IMR-90 (cell line): ENCODE measurements around the gene SPOUT1. TPM values are rescaled to one million over a fixed set of nuclear protein-coding genes. Genes with fewer than 3 reads are reported as not detected.
A peak's percentile ranks its signal among the peaks of the same experiment; 100 is the strongest.

Experiments used
- ATAC-seq: fragments of 200-7000 bp; cut with Tn5 transposase; 2 replicates; pipeline ENCODE4 v1.9.1; 2020; ENCODE audit warnings: low read depth, mild to moderate bottlenecking, moderate library complexity
- BruUV-seq: library from RNA; stranded (reverse); fragments of 400-500 nt; replicated peaks from 2 replicates; lab custom pipeline; 2021; lab: Mats Ljungman, UMichigan
- CTCF ChIA-PET: fragments of 300-600 bp; formaldehyde crosslinking; extraction: SDS; loops from one replicate; lab custom pipeline; 2021; ENCODE audit warnings: antibody characterized with exemption; lab: Yijun Ruan, JAX
- POLR2A ChIA-PET: fragments of 300-600 bp; sonication (Branson Sonifier 250); formaldehyde crosslinking; loops from one replicate; lab custom pipeline; 2022; ENCODE audit warnings: antibody characterized with exemption; ENCODE audit not compliant: unreplicated experiment; lab: Charles Lee
- DNase-seq: peaks from one replicate; pipeline ENCODE4 v3.0.0; 2013
- H2AFZ ChIP-seq: replicated peaks from 2 replicates; pipeline ENCODE3; 2013; ENCODE audit warnings: low read length, mild to moderate bottlenecking; ENCODE audit not compliant: poor library complexity
- H2AK5ac ChIP-seq: 2 replicates; pipeline ENCODE4 v1.6.1; 2013; ENCODE audit warnings: low read depth, low read length, inconsistent platforms
- H2AK9ac ChIP-seq: replicated peaks from 2 replicates; pipeline ENCODE3; 2013; ENCODE audit warnings: mild to moderate bottlenecking, low read depth, low read length, moderate library complexity; ENCODE audit not compliant: poor library complexity
- H2BK120ac ChIP-seq: 2 replicates; pipeline ENCODE4 v1.6.1; 2013; ENCODE audit warnings: low read depth, low read length, inconsistent platforms
- H2BK15ac ChIP-seq: 3 replicates; pipeline ENCODE4 v1.6.1; 2013; ENCODE audit warnings: low read depth, low read length, inconsistent platforms
- H2BK20ac ChIP-seq: 2 replicates; pipeline ENCODE4 v1.6.1; 2013; ENCODE audit warnings: low read depth, mild to moderate bottlenecking, inconsistent platforms, low read length, moderate library complexity
- H2BK5ac ChIP-seq: 2 replicates; pipeline ENCODE4 v1.6.1; 2013; ENCODE audit warnings: mild to moderate bottlenecking, low read depth, low read length, inconsistent platforms; ENCODE audit not compliant: poor library complexity, severe bottlenecking
- H3K14ac ChIP-seq: replicated peaks from 2 replicates; pipeline ENCODE4 v1.6.1; 2013; ENCODE audit warnings: low read depth, low read length, inconsistent platforms
- H3K18ac ChIP-seq: 2 replicates; pipeline ENCODE4 v1.6.1; 2013; ENCODE audit warnings: low read depth, low read length, control low read depth
- H3K23ac ChIP-seq: 2 replicates; pipeline ENCODE4 v1.6.1; 2013; ENCODE audit warnings: low read depth, low read length, inconsistent platforms
- H3K27ac ChIP-seq: 2 replicates; pipeline ENCODE4 v1.5.1; 2013; ENCODE audit warnings: mild to moderate bottlenecking, control low read depth, low read length; ENCODE audit not compliant: insufficient read depth
- H3K27me3 ChIP-seq: 2 replicates; pipeline ENCODE4 v1.6.1; 2013; ENCODE audit warnings: low read length; ENCODE audit not compliant: control insufficient read depth, insufficient read depth
- H3K36me3 ChIP-seq: 2 replicates; pipeline ENCODE4 v1.6.1; 2013; ENCODE audit warnings: low read length, mixed read lengths; ENCODE audit not compliant: control insufficient read depth, insufficient read depth
- H3K4ac ChIP-seq: 2 replicates; pipeline ENCODE4 v1.6.1; 2013; ENCODE audit warnings: low read depth, low read length, inconsistent platforms
- H3K4me1 ChIP-seq: 2 replicates; pipeline ENCODE4 v1.6.1; 2013; ENCODE audit warnings: low read length, mixed read lengths; ENCODE audit not compliant: control insufficient read depth, insufficient read depth
- H3K4me2 ChIP-seq: 2 replicates; pipeline ENCODE4 v1.6.1; 2013; ENCODE audit warnings: low read depth, mild to moderate bottlenecking, control low read depth, low read length, moderate library complexity
- H3K4me3 ChIP-seq: 2 replicates; pipeline ENCODE4 v1.5.1; 2013; ENCODE audit warnings: low read depth, mild to moderate bottlenecking, control low read depth, low read length, moderate library complexity; ENCODE audit not compliant: insufficient read depth
- H3K56ac ChIP-seq: 2 replicates; pipeline ENCODE4 v1.6.1; 2013; ENCODE audit warnings: low read length, inconsistent platforms; ENCODE audit not compliant: insufficient read depth; ENCODE audit errors: extremely low read depth
- H3K79me1 ChIP-seq, 2 experiments: 2 replicates each; pipeline ENCODE4 v1.6.1; 2013; ENCODE audit warnings: low read length in 2 of 2, inconsistent platforms in 1 of 2, low read depth in 1 of 2
- H3K9ac ChIP-seq: 2 replicates; pipeline ENCODE4 v1.6.1; 2013; ENCODE audit warnings: low read depth, low read length, control low read depth
- H3K9me1 ChIP-seq: 2 replicates; pipeline ENCODE4 v1.6.1; 2013; ENCODE audit warnings: low read length, inconsistent platforms; ENCODE audit not compliant: insufficient read depth
- H3K9me3 ChIP-seq: 2 replicates; pipeline ENCODE4 v1.6.1; 2013; ENCODE audit warnings: low read length; ENCODE audit not compliant: control insufficient read depth, insufficient read depth
- H4K20me1 ChIP-seq: 2 replicates; pipeline ENCODE4 v1.6.1; 2013; ENCODE audit warnings: low read length, inconsistent platforms; ENCODE audit not compliant: insufficient read depth
- H4K5ac ChIP-seq: 2 replicates; pipeline ENCODE4 v1.6.1; 2013; ENCODE audit warnings: mild to moderate bottlenecking, low read depth, low read length, control low read depth
- H4K8ac ChIP-seq, 2 experiments: 2 replicates each; pipeline ENCODE4 v1.6.1; 2013; ENCODE audit warnings: low read depth in 2 of 2, low read length in 2 of 2, control low read depth in 1 of 2, inconsistent platforms in 1 of 2
- H4K91ac ChIP-seq: 2 replicates; pipeline ENCODE4 v1.6.1; 2013; ENCODE audit warnings: low read depth, low read length, inconsistent platforms; ENCODE audit not compliant: insufficient read depth
- WGBS, 2 experiments: methylation state at CpG; one replicate each; pipeline versions ENCODE4 v1.1.5 to v1.1.7; 2013; ENCODE audit warnings: missing lambda C conversion rate in 2 of 2; ENCODE audit not compliant: insufficient read length in 1 of 2; ENCODE audit errors: extremely low coverage in 2 of 2; 5-methylcytosine and 5-hydroxymethylcytosine counted together
- dilution Hi-C: fragments of 300-500 bp; cut with HindIII; formaldehyde crosslinking; loops from one replicate; pipeline ENCODE4 v1.14.3; 2018; ENCODE audit warnings: low sequenced_read_pairs; ENCODE audit not compliant: unreplicated experiment
- in situ Hi-C: fragments of 300-500 bp; cut with MboI; formaldehyde crosslinking; loops from 3 replicates; pipeline ENCODE4 v1.14.3; 2019; ENCODE audit warnings: low sequenced_read_pairs, inconsistent platforms, mixed read lengths
- intact Hi-C: fragments of 100-400 bp; cut with micrococcal nuclease; formaldehyde crosslinking; loops from 2 replicates; pipeline ENCODE4 v1.10.0; 2022
- polyA plus RNA-seq, 3 experiments: library from polyadenylated mRNA; depleted of rRNA; stranded (reverse); fragments of >200 nt; gene quantifications; 2 replicates each; pipeline ENCODE4 v1.2.3, GENCODE V29; 2012; ENCODE audit warnings: low replicate concordance in 1 of 3
- total RNA-seq: library from RNA; depleted of rRNA; stranded (reverse); fragments of >200 nt; gene quantifications from 2 replicates; pipeline ENCODE4 v1.2.3, GENCODE V29; 2012
- TF ChIP-seq, protein P1 (sequence below): fragments of 150-350 bp; IDR thresholded peaks from 2 replicates; pipeline ENCODE4 v1.6.1; 2017; ENCODE audit warnings: mild to moderate bottlenecking, antibody characterized with exemption, low read length, low read depth

The SPOUT1 gene
- total and polyA plus RNA-seq, 2 of the 4 experiments (the other 2 are of a cell fraction), result 17.9 to 27.8 TPM

DNA sequence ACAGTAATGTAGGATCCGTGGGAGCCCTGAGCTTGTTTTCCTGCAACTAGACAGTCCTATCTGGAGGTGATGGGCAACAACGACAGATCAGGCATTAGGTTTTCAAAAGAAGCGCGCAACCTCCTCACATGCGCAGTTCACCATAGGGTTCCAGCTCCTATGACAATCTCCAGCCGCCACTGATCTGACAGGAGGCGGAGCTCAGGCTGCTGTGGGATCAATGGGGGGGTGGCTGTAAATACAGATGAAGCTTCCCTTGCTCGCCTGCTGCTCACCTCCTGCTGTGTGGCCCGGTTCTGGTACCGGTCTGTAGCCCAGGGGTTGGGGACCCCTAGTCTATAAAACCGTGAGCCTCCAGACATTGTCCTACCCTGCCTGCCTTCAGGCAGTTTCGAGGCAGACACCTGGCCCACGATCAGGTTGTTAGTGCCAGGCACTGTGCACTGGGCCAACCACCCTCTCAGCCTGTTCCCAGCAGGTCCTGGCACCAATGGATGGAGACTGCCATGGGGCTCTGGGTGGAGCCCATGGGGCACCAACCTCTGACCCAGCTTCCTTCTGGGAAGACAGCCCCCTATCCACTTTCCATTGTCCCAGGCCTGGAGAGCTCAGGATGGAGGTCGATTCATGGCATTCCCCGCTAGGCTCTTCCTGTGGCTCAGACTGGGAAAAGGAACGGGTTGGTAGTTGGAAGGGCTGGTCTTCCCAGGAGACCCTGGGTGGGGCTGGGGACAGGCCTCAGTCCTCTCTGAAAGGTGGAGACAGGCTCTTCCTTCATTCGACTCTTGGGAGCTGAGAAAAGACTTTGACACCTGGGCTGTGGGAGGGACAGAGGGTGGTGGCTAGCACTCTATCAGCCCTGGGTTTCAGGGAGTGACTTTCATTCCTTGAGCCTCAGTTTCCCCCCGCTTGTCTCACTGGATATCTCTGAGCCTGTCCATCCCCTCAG lies 9.6 kb downstream of the SPOUT1 start:
- CTCF ChIA-PET, result no interaction called here
- no peak overlapping the region for H3K4me3 ChIP-seq

More for the DNA sequence above, 9.6 kb downstream of the SPOUT1 start:
- peak overlapping the region; percentile 58 for H2AFZ ChIP-seq
- intact Hi-C loops (no loop called here), dilution Hi-C loops (no loop called here), in situ Hi-C loops (no loop called here)
- H2AK5ac ChIP-seq, result peak overlapping the region; percentile 8; the same call in 1 of the 2 replicates
- no peak for DNase-seq
- H3K9ac ChIP-seq, result no peak overlapping the region
- H3K4me1 ChIP-seq, result peaks cover 4% of the 10 kb centered on the region; the same call in 1 of the 2 replicates
- no peak overlapping the region for H3K14ac ChIP-seq
- ATAC-seq, result no peak
- peaks cover 29% of the 10 kb centered on the region for H3K36me3 ChIP-seq
- H2AK9ac ChIP-seq, result peak overlapping the region; percentile 72
- no peaks in the 10 kb centered on the region for H3K9me3 ChIP-seq
- no peak overlapping the region for H2BK120ac ChIP-seq
- TF ChIP-seq, protein P1, sequence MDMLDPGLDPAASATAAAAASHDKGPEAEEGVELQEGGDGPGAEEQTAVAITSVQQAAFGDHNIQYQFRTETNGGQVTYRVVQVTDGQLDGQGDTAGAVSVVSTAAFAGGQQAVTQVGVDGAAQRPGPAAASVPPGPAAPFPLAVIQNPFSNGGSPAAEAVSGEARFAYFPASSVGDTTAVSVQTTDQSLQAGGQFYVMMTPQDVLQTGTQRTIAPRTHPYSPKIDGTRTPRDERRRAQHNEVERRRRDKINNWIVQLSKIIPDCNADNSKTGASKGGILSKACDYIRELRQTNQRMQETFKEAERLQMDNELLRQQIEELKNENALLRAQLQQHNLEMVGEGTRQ, result no peak
- no peak overlapping the region for H3K27ac ChIP-seq
- peaks cover 0 to 15% of the 10 kb centered on the region in 2 experiments; a peak in 3 of 4 replicates for H3K79me1 ChIP-seq
- H2BK15ac ChIP-seq, result no peak overlapping the region
- H2BK20ac ChIP-seq, result no peak overlapping the region
- peak overlapping the region; percentile 60; the same call in 1 of the 2 replicates for H3K23ac ChIP-seq
- no peak overlapping the region for H4K8ac ChIP-seq
- H3K4me2 ChIP-seq, result no peak overlapping the region; the same call in 1 of the 2 replicates
- BruUV-seq, result no TSS peak
- POLR2A ChIA-PET, result no interaction called here
- H4K91ac ChIP-seq, result no peak overlapping the region
- no peak overlapping the region for H3K18ac ChIP-seq
- H3K27me3 ChIP-seq, result no peaks in the 10 kb centered on the region
- H4K20me1 ChIP-seq, result peaks cover 14% of the 10 kb centered on the region
- no peak overlapping the region for H3K56ac ChIP-seq
- H4K5ac ChIP-seq, result no peak overlapping the region
- WGBS, 2 experiments, result 92% methylated on average over 2 of the region's 18 CpGs; no CpG with 5 or more reads in 1 of the 2 experiments
- no peak overlapping the region for H2BK5ac ChIP-seq
- H3K4ac ChIP-seq, result no peak overlapping the region
- peaks cover 9% of the 10 kb centered on the region; the same call in 1 of the 2 replicates for H3K9me1 ChIP-seq
